Measurements from ENCODE around the gene TADA2B.
"Not testable (repeated sequence)": the region's sequence is repeated elsewhere in the genome, so short reads cannot be mapped to it uniquely, and the experiment has no call there.

TADA2B gene

DNA sequence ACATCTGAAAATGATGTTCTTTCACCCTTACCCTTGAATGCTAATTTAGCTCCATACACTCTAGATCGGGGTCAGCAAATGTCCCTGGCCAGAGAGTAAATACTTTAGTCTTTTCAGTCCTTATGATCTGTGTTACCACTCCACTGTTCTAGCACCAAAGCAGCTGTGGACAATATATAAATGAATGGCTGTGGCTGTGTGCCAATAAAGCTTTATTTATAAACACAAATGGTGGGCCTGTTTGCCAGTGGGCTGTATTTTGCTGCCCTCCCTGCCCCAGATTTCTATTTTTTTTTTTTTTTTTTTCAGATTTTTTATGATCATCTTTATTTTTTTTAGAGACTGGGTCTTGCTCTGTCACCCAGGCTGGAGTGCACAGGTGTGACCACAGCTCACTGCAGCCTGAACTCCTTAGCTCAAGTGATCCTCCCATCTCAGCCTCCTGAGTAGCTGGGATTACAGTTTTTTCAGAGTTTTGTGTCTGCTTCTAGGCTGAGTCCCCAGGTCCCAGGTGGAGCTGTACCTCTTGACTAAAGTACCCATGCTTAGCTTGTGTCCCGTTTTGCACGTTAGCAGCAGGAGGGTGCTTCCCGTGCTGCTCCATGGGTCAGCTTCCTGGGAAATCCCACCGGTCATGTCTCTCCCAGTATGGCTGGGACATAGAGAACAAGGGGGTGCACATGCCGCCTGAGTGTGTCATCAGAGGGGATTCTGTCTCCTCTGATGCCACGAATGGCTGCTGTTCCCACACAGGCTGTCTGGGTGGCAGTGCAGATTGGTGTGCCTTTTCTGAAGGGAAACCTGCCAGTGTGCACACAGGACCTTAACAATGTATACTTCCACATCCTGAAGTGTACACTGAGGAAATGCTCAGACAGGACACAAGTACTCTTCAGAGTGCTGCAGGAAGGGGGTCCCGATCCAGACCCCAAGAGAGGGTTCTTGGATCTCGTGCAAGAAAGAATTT is 40.7 kb downstream of the TADA2B start:
- Histone ChIP-seq H3K27me3 (ENCODE audit: control insufficient read depth, insufficient read depth, low read length) (no peaks in the 10 kb centered on the region), H3K9ac (ENCODE audit: low read length) (peak overlapping the region; percentile 65), H3K4me3 (ENCODE audit: low read length) (no peak overlapping the region), H3K9me3 (ENCODE audit: control insufficient read depth, low read length) (no peaks in the 10 kb centered on the region), H3K4me1 (ENCODE audit: control insufficient read depth, insufficient read depth, low read length) (peaks cover 7% of the 10 kb centered on the region), H3K36me3 (ENCODE audit: control insufficient read depth, insufficient read depth, low read length) (no peaks in the 10 kb centered on the region)

DNA sequence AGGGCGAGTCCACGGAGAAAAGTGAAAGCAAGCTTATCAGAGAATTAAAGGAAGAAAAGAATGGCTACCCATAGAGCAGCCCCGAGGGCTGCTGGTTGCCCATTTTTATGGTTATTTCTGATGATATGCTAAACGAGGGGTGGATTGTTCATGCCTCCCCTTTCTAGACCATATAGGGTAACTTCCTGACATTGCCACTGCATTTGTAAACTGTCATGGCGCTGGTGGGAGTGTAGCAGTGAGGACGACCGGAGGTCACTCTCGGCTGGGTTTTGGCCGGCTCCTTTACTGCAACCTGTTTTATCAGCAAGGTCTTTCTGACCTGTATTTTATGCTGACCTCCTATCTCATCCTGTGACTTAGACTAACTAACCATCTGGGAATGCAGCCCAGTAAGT is 41.4 kb downstream of the TADA2B start:
- peaks cover 14% of the 10 kb centered on the region for H3K4me1 ChIP-seq (ENCODE audit: control insufficient read depth, insufficient read depth, low read length)
- H3K9me3 ChIP-seq (ENCODE audit: control insufficient read depth, low read length); H3K36me3 ChIP-seq (ENCODE audit: control insufficient read depth, insufficient read depth, low read length); H3K4me3 ChIP-seq (ENCODE audit: low read length); H3K27me3 ChIP-seq (ENCODE audit: control insufficient read depth, insufficient read depth, low read length): not testable (repeated sequence)
- peak overlapping the region; percentile 65 for H3K9ac ChIP-seq (ENCODE audit: low read length)

DNA sequence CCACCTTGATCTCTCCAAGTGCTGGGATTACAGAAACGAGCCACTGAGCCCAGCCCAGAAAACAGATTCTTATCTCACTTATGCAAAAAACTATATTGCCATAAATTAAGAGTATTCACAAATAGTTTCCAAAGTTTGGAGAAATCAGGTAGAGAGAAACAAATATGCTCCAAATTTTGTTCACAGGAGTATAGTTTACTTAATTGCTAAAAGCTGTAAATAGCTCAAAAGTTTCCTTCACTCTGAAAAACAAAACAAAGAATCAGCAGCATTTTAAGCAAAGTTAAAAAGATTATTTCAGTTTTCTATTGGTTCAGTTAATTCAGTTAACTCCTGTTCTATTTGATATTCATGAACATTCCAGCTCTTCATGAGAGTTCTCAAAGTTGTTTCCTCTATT is 43.2 kb downstream of the TADA2B start:
- H3K27me3 ChIP-seq (ENCODE audit: control insufficient read depth, insufficient read depth, low read length): no peaks in the 10 kb centered on the region
- H3K4me3 ChIP-seq (ENCODE audit: low read length): no peak overlapping the region
- peaks cover 17% of the 10 kb centered on the region for H3K4me1 ChIP-seq (ENCODE audit: control insufficient read depth, insufficient read depth, low read length)
- H3K36me3 ChIP-seq (ENCODE audit: control insufficient read depth, insufficient read depth, low read length): no peaks in the 10 kb centered on the region
- no peaks in the 10 kb centered on the region for H3K9me3 ChIP-seq (ENCODE audit: control insufficient read depth, low read length)
- H3K9ac ChIP-seq (ENCODE audit: low read length): no peak overlapping the region

DNA sequence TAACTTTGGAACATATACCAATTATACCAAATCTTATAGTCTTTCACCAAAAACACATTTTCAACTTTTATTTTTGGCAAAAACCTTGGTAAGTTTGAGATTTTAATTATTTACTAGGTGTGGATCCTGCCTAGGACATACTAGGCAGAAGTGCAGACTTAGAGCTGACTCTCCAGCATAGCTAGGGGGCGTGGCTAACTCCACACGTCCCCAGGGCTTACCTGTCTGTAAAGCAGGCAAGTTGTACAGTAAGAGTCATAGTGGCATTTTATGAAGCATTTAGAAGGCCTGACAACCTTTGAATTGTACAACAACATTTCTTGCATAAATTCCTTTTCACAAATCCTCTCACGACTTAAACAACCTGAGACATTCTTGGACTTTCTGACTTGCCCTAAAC is 43.9 kb downstream of the TADA2B start:
- H3K4me1 ChIP-seq (ENCODE audit: control insufficient read depth, insufficient read depth, low read length): peaks cover 13% of the 10 kb centered on the region
- no peaks in the 10 kb centered on the region for H3K9me3 ChIP-seq (ENCODE audit: control insufficient read depth, low read length)
- no peaks in the 10 kb centered on the region for H3K27me3 ChIP-seq (ENCODE audit: control insufficient read depth, insufficient read depth, low read length)
- H3K9ac ChIP-seq (ENCODE audit: low read length): no peak overlapping the region
- no peak overlapping the region for H3K4me3 ChIP-seq (ENCODE audit: low read length)
- no peaks in the 10 kb centered on the region for H3K36me3 ChIP-seq (ENCODE audit: control insufficient read depth, insufficient read depth, low read length)

DNA sequence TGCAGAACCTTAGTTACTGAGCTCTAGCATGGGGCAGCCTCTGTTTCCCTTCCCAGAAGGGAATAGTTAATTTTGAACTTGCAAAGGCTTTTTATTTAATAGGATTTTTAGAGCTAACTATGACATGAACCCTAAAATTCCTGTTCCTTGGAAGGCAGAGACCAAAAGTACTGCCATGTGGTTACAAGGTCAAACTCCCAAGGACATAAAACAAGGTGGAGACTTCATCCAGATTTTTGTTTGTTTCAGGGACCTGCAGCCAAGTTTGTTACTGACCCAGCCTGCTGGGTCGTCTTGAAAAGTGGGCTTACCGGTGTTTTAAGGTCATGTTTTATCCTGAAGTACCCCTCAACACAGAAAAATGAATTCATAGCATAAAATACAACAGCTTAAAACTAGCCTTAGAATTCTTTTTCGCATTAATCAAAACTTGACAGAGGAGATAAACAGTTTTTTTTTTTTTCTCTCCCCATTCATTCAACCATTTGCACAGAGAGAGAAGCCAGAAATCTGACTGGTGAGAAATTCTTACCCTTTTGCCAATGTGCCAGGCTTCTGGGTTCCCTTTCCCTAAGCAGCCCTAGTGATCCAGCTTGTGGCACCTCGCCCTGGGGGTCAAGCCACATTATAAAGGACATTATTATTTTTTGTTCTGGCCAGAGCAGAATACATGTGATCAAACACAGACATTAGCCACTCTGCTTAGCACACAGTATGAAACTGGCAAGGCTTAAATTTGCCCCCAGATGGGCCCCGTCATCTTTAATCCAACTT is 46.2 kb downstream of the TADA2B start:
- Histone ChIP-seq H3K9me3 (ENCODE audit: control insufficient read depth, low read length) (no peaks in the 10 kb centered on the region), H3K4me3 (ENCODE audit: low read length) (no peak overlapping the region), H3K9ac (ENCODE audit: low read length) (no peak overlapping the region), H3K27me3 (ENCODE audit: control insufficient read depth, insufficient read depth, low read length) (no peaks in the 10 kb centered on the region), H3K4me1 (ENCODE audit: control insufficient read depth, insufficient read depth, low read length) (peaks cover 12% of the 10 kb centered on the region), H3K36me3 (ENCODE audit: control insufficient read depth, insufficient read depth, low read length) (no peaks in the 10 kb centered on the region)

DNA sequence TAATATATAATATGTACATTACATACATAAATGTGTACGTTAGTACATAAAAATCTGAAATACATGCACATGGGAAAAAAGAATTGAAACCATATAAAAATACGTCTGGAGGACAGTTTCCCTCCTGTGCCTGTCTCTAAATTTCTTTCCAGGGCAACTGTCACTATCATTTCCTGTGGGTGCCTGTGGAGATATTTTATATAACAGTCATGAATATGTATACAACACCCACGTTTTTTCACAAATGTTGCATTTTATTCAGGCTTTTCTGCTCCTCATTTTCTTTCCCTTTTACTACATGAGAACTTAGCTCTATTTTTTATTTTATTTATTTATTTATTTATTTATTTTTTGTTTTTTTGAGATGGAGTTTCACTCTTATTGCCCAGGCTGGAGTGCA is 48.9 kb downstream of the TADA2B start:
- H3K9ac ChIP-seq (ENCODE audit: low read length): no peak overlapping the region
- no peaks in the 10 kb centered on the region for H3K36me3 ChIP-seq (ENCODE audit: control insufficient read depth, insufficient read depth, low read length)
- H3K9me3 ChIP-seq (ENCODE audit: control insufficient read depth, low read length): no peaks in the 10 kb centered on the region
- no peak overlapping the region for H3K4me3 ChIP-seq (ENCODE audit: low read length)
- H3K27me3 ChIP-seq (ENCODE audit: control insufficient read depth, insufficient read depth, low read length): no peaks in the 10 kb centered on the region
- peaks cover 12% of the 10 kb centered on the region for H3K4me1 ChIP-seq (ENCODE audit: control insufficient read depth, insufficient read depth, low read length)

DNA sequence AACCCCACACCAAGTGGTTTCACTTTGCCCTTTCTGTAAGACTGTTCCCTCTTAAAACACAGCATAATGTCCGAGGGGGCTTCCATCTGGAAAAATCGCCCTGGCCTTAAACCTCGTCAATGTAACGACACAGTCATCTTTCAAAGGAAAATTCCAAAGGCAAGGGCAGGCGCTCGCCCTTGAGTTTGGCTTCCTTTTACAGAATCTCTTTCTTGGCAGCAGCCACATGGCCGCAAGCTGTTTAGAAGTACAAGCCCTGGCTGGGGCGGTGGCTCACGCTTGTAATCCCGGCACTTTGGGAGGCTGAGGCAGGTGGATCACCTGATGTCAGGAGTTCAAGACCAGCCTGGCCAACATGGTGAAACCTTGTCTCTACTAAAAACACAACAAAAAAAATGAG is 51.7 kb downstream of the TADA2B start:
- H3K36me3 ChIP-seq (ENCODE audit: control insufficient read depth, insufficient read depth, low read length): no peaks in the 10 kb centered on the region
- H3K9ac ChIP-seq (ENCODE audit: low read length): no peak overlapping the region
- H3K4me1 ChIP-seq (ENCODE audit: control insufficient read depth, insufficient read depth, low read length): no peaks in the 10 kb centered on the region
- no peak overlapping the region for H3K4me3 ChIP-seq (ENCODE audit: low read length)
- no peaks in the 10 kb centered on the region for H3K27me3 ChIP-seq (ENCODE audit: control insufficient read depth, insufficient read depth, low read length)
- no peaks in the 10 kb centered on the region for H3K9me3 ChIP-seq (ENCODE audit: control insufficient read depth, low read length)

DNA sequence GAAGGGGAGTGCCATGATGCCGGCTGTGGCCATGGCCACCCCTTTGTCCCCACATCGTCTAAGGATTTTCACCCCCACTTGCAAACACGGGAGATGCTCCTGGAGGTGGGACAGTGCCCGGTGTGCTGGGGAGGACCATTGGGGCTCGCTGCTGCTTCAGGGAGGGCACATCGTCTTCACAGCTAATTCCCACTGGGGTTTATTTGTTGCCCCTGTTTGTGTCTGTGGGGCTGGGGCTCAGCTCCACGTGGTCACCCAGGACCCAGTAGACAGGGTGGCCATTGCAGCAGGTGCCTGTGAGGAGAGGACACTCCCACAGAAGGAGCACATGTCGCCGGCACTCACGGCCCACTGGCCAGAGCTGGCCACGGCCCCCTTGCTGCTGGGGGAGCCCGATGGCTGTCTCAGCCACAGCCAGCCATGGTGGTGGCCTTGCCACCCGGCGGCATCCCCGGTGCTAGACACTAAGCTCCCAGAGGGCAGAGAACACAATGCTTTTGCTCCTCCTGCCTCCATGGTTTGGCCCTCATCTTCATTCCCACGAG is 52.5 kb downstream of the TADA2B start:
- Histone ChIP-seq H3K36me3 (ENCODE audit: control insufficient read depth, insufficient read depth, low read length) (no peaks in the 10 kb centered on the region), H3K27me3 (ENCODE audit: control insufficient read depth, insufficient read depth, low read length) (no peaks in the 10 kb centered on the region), H3K9ac (ENCODE audit: low read length) (no peak overlapping the region), H3K4me1 (ENCODE audit: control insufficient read depth, insufficient read depth, low read length) (no peaks in the 10 kb centered on the region), H3K4me3 (ENCODE audit: low read length) (no peak overlapping the region), H3K9me3 (ENCODE audit: control insufficient read depth, low read length) (no peaks in the 10 kb centered on the region)

DNA sequence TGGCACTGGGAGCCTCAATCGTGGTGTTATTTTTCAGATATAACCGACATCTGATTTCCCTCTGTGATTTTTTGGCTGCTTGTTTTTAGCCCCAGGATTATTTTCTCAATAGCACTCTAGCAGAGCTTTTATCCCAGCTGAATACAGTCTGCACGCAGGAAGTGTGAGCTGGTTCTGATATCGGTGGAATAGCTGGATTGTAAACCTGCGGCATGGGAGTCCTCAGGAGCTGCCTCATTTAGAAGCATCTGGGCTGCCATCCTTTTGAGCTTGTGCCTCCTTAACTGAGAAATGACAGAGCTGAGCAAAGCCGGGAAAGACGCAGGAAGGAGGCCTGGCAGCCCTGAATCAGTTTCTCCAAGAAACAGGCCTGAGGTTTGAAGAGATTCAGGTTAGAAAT is 53.1 kb downstream of the TADA2B start:
- Histone ChIP-seq H3K9ac (ENCODE audit: low read length) (no peak overlapping the region), H3K36me3 (ENCODE audit: control insufficient read depth, insufficient read depth, low read length) (no peaks in the 10 kb centered on the region), H3K4me1 (ENCODE audit: control insufficient read depth, insufficient read depth, low read length) (no peaks in the 10 kb centered on the region), H3K4me3 (ENCODE audit: low read length) (no peak overlapping the region), H3K27me3 (ENCODE audit: control insufficient read depth, insufficient read depth, low read length) (no peaks in the 10 kb centered on the region), H3K9me3 (ENCODE audit: control insufficient read depth, low read length) (no peaks in the 10 kb centered on the region)

DNA sequence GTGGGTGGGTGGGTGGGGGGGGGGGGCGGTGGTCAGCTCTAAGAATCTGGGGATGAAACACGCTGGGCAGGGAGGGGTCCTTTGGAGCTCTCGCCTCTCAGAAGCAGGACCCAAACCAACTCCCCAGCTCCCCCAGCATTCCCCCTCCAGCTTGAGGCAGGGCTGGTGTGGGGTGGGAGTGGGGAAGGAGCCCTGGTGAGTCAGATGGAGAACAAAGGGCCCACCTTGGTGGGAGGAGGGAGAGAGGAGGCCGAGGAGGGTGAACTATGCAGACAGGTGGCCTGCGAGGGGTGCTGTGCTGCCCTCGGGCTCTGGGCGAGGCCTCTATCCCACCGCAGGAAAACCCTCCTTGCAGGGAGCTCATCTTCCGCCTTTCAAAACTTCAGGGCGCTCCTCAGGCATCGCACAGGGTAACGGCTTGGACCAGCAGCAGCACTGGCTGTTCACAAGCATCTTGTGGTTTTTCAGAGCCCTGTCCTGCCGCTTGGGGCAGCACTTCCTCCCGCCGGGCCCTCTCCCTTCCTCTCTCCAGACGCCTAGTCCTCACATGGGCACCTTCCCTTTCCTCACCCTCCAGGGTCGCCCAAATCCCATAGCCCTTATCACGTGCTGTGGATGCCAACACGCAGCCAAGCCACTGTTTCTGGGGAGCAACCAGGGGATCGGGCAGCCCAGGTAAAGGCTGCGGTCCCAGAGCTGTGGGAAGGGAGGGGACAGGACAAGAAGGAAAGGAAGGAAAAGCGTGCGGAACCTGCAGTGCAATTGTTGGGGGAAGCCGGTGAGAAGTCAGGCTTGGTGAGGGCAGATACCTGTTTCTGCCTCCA is 58.7 kb downstream of the TADA2B start:
- Histone ChIP-seq H3K9ac (ENCODE audit: low read length) (no peak overlapping the region), H3K4me3 (ENCODE audit: low read length) (no peak overlapping the region), H3K9me3 (ENCODE audit: control insufficient read depth, low read length) (no peaks in the 10 kb centered on the region), H3K4me1 (ENCODE audit: control insufficient read depth, insufficient read depth, low read length) (peaks cover 23% of the 10 kb centered on the region), H3K36me3 (ENCODE audit: control insufficient read depth, insufficient read depth, low read length) (no peaks in the 10 kb centered on the region), H3K27me3 (ENCODE audit: control insufficient read depth, insufficient read depth, low read length) (no peaks in the 10 kb centered on the region)

DNA sequence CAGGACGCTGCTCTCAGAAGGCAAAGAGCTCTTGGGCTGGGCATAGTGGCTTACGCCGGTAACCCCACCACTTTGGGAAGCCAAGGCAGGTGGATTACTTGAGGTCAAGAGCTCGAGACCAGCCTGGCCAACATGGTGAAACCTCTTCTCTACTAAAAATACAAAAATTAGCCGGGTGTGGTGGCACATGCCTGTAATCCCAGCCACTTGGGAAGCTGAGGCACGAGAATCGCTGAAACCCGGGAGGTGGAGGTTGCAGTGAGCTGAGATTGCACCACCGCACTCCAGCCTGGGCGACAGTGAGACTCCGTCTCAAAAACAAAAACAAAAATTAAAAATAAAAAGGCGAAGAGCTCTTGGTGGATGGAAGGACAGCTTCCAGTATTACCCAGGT is 59.3 kb downstream of the TADA2B start:
- H3K9ac ChIP-seq (ENCODE audit: low read length): peak overlapping the region; percentile 57

More for the DNA sequence above, 59.3 kb downstream of the TADA2B start:
- not testable (repeated sequence) for H3K27me3 ChIP-seq (ENCODE audit: control insufficient read depth, insufficient read depth, low read length); H3K36me3 ChIP-seq (ENCODE audit: control insufficient read depth, insufficient read depth, low read length); H3K9me3 ChIP-seq (ENCODE audit: control insufficient read depth, low read length)
- Histone ChIP-seq H3K4me3 (ENCODE audit: low read length) (peak overlapping the region; percentile 34), H3K4me1 (ENCODE audit: control insufficient read depth, insufficient read depth, low read length) (peaks cover 23% of the 10 kb centered on the region)
